ENCODE measurements around the gene MKNK1.

The MKNK1 gene

GRCh38 chr1:46617108-46617800 is 13.2 kb upstream of the MKNK1 start:
- ChIA-PET CTCF (interaction anchor here (1.1 to 3.7 kb wide), 5 partner anchors 13 to 173 kb away, joined by 3 to 23 read pairs (median 4); partner anchors contain the start of gene MKNK1), POLR2A (interaction anchor here (0.7 to 1.1 kb wide), 4 partner anchors 10 to 52 kb away, joined by 3 to 10 read pairs (median 4); partner anchors contain the start of gene MKNK1)
- no peak for TF ChIP-seq CTCF (IDR thresholded peaks at IDR 0.05; ENCODE audit: insufficient read depth, low read length, missing control alignments)
- no peak for DNase-seq (ENCODE audit: low read depth, low spot score)
- H3K4me3 ChIP-seq (ENCODE audit: low read depth, low read length) = peak overlapping the region; percentile 88

- DNase-seq (ENCODE audit: low read depth, low spot score) = peak; percentile 28
- TF ChIP-seq CTCF (IDR thresholded peaks at IDR 0.05; ENCODE audit: insufficient read depth, low read length, missing control alignments) = no peak
- ChIA-PET CTCF (interaction anchor here (0.7 to 3.7 kb wide), 6 partner anchors 12 to 172 kb away, joined by 3 to 23 read pairs (median 4); partner anchors contain the start of gene MKNK1), POLR2A (interaction anchor here (0.7 to 1.3 kb wide), 6 partner anchors 10 to 52 kb away, joined by 3 to 10 read pairs (median 4); partner anchors contain the start of gene MKNK1)
- peak within 1 kb of the TSS; percentile 88 for H3K4me3 ChIP-seq (ENCODE audit: low read depth, low read length)
Measured at GRCh38 chr1:46616277-46617107, 12.4 kb upstream of the MKNK1 start, which contains the start of gene MOB3C. Gene MOB3C, minus strand, starts transcription at chr1:46616811. Its CDS starts 3,490 bp downstream, at chr1:46613321.

GRCh38 chr1:46615735-46616134 is 11.7 kb upstream of the MKNK1 start:
- POLR2A ChIA-PET = interaction anchor here (1.0 to 1.3 kb wide), 2 partner anchors 12 to 25 kb away, joined by 3 to 6 read pairs; partner anchors contain the start of gene MKNK1
- H3K4me3 ChIP-seq (ENCODE audit: low read depth, low read length) = peak overlapping the region; percentile 88
- CTCF ChIA-PET = interaction anchor here (1.6 to 3.7 kb wide), 3 partner anchors 11 to 110 kb away, joined by 3 to 23 read pairs (median 7); partner anchors contain the start of gene MKNK1
- DNase-seq (ENCODE audit: low read depth, low spot score) = no peak
- no peak for TF ChIP-seq CTCF (IDR thresholded peaks at IDR 0.05; ENCODE audit: insufficient read depth, low read length, missing control alignments)

- TF ChIP-seq CTCF (IDR thresholded peaks at IDR 0.05; ENCODE audit: insufficient read depth, low read length, missing control alignments) = no peak
- CTCF ChIA-PET = interaction anchor here (1.6 to 3.7 kb wide), 2 partner anchors 10 to 110 kb away, joined by 7 to 23 read pairs; partner anchors contain the start of gene MKNK1
- POLR2A ChIA-PET = interaction anchor here (1.3 kb wide), 1 partner anchor 11 kb away, joined by 6 read pairs; the partner anchor contains the start of gene MKNK1
- no peak for DNase-seq (ENCODE audit: low read depth, low spot score)
- no peak overlapping the region; the same call in 1 of the 2 replicates for H3K4me3 ChIP-seq (ENCODE audit: low read depth, low read length)
Measured at GRCh38 chr1:46615088-46615487, 11.0 kb upstream of the MKNK1 start.

- no peak overlapping the region for H3K4me3 ChIP-seq (ENCODE audit: low read depth, low read length)
- no peak for TF ChIP-seq CTCF (IDR thresholded peaks at IDR 0.05; ENCODE audit: insufficient read depth, low read length, missing control alignments)
- DNase-seq (ENCODE audit: low read depth, low spot score) = no peak
- ChIA-PET CTCF (interaction anchor here (0.7 to 1.8 kb wide), 3 partner anchors 8 to 111 kb away, joined by 3 to 7 read pairs (median 6); partner anchors contain the start of gene MKNK1), POLR2A (no interaction called here)
Measured at GRCh38 chr1:46614604-46614984, 10.5 kb upstream of the MKNK1 start.
